Peyer's patch (tissue), 4 donors: Measurements from ENCODE around the gene ZBTB37. TPM values are rescaled to one million over a fixed set of nuclear protein-coding genes. Genes with fewer than 3 reads are reported as not detected.
"Not testable (repeated sequence)": the region's sequence is repeated elsewhere in the genome, so short reads cannot be mapped to it uniquely, and the experiment has no call there.

Experiments
- DNase-seq, 3 donors: peaks; one replicate each; pipeline ENCODE4 v3.0.0-alpha.2; 2017 to 2019
- H3K27ac ChIP-seq, 4 donors: fragments of 200-600 bp; sonication (generic); one replicate each; pipeline ENCODE4 v1.5.1; 2016 to 2019
- H3K27me3 ChIP-seq, 2 donors: fragments of 200-600 bp; sonication (generic); one replicate each; pipeline ENCODE4 v1.5.1; 2019
- H3K36me3 ChIP-seq, 3 donors: fragments of 200-600 bp; sonication (generic); one replicate each; pipeline ENCODE4 v1.5.1; 2016 to 2019
- H3K4me1 ChIP-seq, 4 donors: fragments of 200-600 bp; sonication (generic); one replicate each; pipeline ENCODE4 v1.5.1; 2016 to 2019
- H3K4me3 ChIP-seq, 4 donors: fragments of 200-600 bp; sonication (generic); 1 replicate in 3 of 4; 2 replicates in 1 of 4; pipeline ENCODE4 v1.5.1; 2016 to 2019; ENCODE audit warnings: mild to moderate bottlenecking in 1 of 4
- H3K9me3 ChIP-seq, 4 donors: fragments of 200-600 bp; sonication (generic); one replicate each; pipeline ENCODE4 v1.5.1; 2016 to 2019; ENCODE audit warnings: mild to moderate bottlenecking in 1 of 4
- POLR2A ChIP-seq, 2 donors: fragments of 450-650 bp; IDR thresholded peaks; one replicate each; pipeline ENCODE4 v1.5.1; 2017; ENCODE audit warnings: antibody characterized with exemption in 2 of 2, mild to moderate bottlenecking in 2 of 2, moderate library complexity in 2 of 2
- total RNA-seq, 4 donors: library from RNA; depleted of rRNA; stranded (reverse); fragments of >200 nt; gene quantifications; one replicate each; pipeline ENCODE4 v1.1.0, GENCODE V29; 2016
- TF ChIP-seq, protein P1 (sequence below), 6 experiments: fragments of 450-650 bp in 4 of 6; fragments of 200-600 bp in 2 of 6; sonication (generic) in 1 of 6; IDR thresholded peaks; one replicate each; pipeline ENCODE4 v1.5.1; 2017 to 2019; ENCODE audit warnings: antibody characterized with exemption in 6 of 6, mild to moderate bottlenecking in 3 of 6, moderate library complexity in 1 of 6

ZBTB37 gene
- total RNA-seq, 4 donors from 2014 or later, result 6.3 to 30.5 (median 10.2) TPM

DNA sequence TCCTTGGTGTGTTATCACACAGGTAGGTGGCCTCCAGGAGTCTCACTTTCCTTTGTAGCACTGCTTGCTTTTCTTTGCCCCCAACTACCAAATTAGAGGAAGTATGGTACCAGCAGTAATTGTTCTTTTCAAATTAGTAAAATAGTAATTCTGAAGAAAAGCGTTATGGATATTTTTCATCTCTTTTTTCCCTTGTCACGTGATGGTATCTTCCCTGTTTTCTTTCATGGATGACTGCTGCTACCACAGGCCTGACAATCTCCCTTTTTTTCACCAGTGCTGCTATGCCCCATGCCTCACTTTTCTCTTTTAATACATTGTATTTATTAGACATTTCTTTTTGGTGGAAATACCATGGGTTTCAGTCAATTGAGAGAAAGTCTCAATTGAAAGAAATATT, 3.3 kb downstream of the ZBTB37 start:
- Histone ChIP-seq H3K9me3 (no peaks in the 10 kb centered on the region), H3K27ac (no peak overlapping the region), H3K4me3 (no peak overlapping the region), H3K4me1 (peaks cover 0 to 31% (median 4%) of the 10 kb centered on the region in 4 donors), H3K27me3 (no peaks in the 10 kb centered on the region), H3K36me3 (peaks cover 0 to 14% (median 0%) of the 10 kb centered on the region in 3 donors)
- TF ChIP-seq, protein P1, sequence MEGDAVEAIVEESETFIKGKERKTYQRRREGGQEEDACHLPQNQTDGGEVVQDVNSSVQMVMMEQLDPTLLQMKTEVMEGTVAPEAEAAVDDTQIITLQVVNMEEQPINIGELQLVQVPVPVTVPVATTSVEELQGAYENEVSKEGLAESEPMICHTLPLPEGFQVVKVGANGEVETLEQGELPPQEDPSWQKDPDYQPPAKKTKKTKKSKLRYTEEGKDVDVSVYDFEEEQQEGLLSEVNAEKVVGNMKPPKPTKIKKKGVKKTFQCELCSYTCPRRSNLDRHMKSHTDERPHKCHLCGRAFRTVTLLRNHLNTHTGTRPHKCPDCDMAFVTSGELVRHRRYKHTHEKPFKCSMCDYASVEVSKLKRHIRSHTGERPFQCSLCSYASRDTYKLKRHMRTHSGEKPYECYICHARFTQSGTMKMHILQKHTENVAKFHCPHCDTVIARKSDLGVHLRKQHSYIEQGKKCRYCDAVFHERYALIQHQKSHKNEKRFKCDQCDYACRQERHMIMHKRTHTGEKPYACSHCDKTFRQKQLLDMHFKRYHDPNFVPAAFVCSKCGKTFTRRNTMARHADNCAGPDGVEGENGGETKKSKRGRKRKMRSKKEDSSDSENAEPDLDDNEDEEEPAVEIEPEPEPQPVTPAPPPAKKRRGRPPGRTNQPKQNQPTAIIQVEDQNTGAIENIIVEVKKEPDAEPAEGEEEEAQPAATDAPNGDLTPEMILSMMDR (IDR thresholded peaks at IDR 0.05), result no peak
- no peak for TF ChIP-seq POLR2A (IDR thresholded peaks at IDR 0.05)
- DNase-seq, result no peak

DNA sequence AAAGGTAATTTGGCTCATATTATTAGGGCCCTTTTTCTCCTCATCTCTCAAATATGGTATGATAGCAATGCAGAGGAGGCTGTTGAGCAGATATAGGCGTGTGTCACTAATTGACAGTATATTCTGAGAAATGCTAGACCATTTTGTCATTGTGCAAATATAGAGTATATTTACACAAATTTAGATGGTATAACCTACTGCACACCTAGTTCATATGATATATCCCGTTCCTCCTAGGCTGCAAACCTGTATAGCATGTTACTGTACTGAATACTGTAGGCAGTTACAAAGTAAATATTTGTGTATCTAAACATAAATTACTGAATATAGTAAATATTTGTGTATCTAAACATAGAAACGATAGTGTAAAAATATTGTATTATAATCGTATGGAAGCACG, 8.6 kb downstream of the ZBTB37 start:
- Histone ChIP-seq H3K4me3 (no peak overlapping the region), H3K27ac (no peak overlapping the region), H3K36me3 (peaks cover 0 to 21% (median 0%) of the 10 kb centered on the region in 3 donors), H3K4me1 (no peaks in the 10 kb centered on the region), H3K27me3 (no peaks in the 10 kb centered on the region), H3K9me3 (no peaks in the 10 kb centered on the region)
- DNase-seq, result no peak
- TF ChIP-seq, protein P1 (IDR thresholded peaks at IDR 0.05), result no peak
- no peak for TF ChIP-seq POLR2A (IDR thresholded peaks at IDR 0.05)

DNA sequence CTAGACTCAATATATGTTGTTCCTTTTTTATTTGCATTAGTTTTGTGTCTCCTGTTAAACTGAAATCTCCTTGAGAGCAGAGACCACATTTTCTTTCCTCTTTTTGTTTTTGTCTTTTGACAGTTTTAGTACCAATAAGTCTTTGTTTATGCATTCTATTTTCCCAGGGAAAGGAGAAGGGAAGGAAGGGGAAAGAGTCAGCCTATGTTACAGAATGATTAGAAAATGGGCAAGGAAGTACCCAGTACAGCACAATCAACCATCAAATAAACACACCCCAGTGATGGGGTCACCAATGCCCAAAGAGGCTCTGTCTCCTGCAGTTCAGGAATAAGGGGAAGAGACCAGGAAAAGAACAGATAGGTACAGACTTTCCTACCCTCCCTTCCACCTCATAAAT, 10.1 kb downstream of the ZBTB37 start:
- Histone ChIP-seq H3K4me3 (no peak overlapping the region), H3K27ac (no peak overlapping the region), H3K9me3 (no peaks in the 10 kb centered on the region), H3K36me3 (peaks cover 0 to 21% (median 0%) of the 10 kb centered on the region in 3 donors), H3K27me3 (no peaks in the 10 kb centered on the region), H3K4me1 (no peaks in the 10 kb centered on the region)
- no peak for DNase-seq
- TF ChIP-seq, protein P1 (IDR thresholded peaks at IDR 0.05), result no peak
- no peak for TF ChIP-seq POLR2A (IDR thresholded peaks at IDR 0.05)

DNA sequence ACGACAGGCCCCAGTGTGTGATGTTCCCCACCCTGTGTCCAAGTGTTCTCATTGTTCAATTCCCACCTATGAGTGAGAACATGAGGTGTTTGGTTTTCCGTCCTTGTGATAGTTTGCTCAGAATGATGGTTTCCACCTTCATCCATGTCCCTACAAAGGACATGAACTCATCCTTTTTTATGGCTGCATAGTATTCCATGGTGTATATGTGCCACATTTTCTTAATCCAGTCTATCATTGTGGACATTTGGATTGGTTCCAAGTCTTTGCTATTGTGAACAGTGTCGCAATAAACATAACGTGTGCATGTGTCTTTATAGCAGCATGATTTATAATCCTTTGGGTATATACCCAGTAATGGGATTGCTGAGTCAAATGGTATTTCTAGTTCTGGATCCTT, 12.9 kb downstream of the ZBTB37 start:
- H3K36me3 ChIP-seq, result peaks cover 0 to 19% (median 0%) of the 10 kb centered on the region in 3 donors
- not testable (repeated sequence) for H3K9me3 ChIP-seq, H3K27ac ChIP-seq, H3K4me3 ChIP-seq, H3K27me3 ChIP-seq, DNase-seq, H3K4me1 ChIP-seq

DNA sequence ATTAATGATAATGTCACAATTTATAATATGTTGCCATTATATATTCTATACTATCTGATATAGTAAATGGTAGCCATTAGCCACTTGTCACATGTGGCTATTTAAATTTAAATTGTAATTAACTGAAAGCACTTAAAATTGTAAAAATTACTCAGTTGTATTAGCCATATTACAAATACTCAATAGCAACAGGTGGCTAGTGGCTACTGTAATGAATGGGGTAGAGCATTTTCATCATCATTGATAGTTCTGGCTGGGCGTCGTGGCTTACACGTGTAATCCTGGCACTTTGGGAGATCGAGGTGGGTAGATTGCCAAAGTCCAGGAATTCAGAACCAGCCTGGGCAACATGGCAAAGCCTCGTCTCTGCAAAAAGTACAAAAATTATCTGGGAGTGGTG, 16.5 kb downstream of the ZBTB37 start:
- TF ChIP-seq, protein P1 (IDR thresholded peaks at IDR 0.05), result no peak
- no peak for TF ChIP-seq POLR2A (IDR thresholded peaks at IDR 0.05)
- Histone ChIP-seq H3K4me1 (no peaks in the 10 kb centered on the region), H3K4me3 (no peak overlapping the region), H3K9me3 (no peaks in the 10 kb centered on the region), H3K27me3 (no peaks in the 10 kb centered on the region), H3K36me3 (peaks cover 0 to 12% (median 0%) of the 10 kb centered on the region in 3 donors), H3K27ac (no peak overlapping the region)
- no peak for DNase-seq

DNA sequence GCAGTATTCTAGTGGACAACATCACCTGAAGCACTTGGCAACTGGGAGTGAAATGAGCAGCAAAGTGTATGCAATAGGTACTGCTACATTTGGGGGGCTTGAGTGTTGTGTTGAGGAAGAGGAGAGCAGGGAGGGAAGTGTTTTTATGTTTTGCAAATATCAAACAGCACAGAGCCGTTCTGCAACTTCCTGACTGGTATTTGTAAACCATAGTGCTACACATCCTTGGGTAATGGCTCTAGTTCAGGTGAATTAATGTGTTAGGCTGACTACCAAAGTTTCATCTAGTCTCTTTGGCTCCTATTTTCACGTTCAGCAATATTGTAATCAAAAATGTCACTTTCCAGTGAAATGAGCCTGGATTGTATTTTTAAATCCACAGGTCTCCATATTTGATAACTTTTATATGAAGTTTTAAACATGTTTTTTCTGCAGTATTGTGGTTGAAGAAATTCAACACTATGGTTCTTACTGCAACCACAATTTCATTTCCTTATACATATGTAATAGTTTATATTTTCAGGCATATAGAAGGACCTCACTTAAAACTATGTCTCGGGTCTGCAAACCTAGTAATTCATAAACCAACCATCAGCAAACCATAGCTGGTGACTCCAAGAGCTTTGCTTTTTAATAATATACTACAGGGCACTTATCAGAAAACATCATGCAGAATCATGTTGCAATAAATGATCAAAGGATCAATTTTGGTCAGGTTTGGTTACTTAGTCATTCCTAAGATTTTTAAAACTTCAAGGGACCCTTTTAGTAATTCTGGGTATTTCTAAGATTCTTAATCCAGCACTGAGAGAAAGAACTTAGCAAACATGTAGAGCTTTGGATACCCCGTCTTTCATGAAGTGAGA, 18.8 kb downstream of the ZBTB37 start:
- DNase-seq, result no peak

More for the DNA sequence above, 18.8 kb downstream of the ZBTB37 start:
- TF ChIP-seq POLR2A (IDR thresholded peaks at IDR 0.05), result no peak
- TF ChIP-seq, protein P1 (IDR thresholded peaks at IDR 0.05), result no peak
- H3K4me1 ChIP-seq, result no peaks in the 10 kb centered on the region
- peaks cover 0 to 12% (median 0%) of the 10 kb centered on the region in 3 donors for H3K36me3 ChIP-seq
- H3K9me3 ChIP-seq, result no peaks in the 10 kb centered on the region
- no peak overlapping the region for H3K4me3 ChIP-seq
- H3K27ac ChIP-seq, result no peak overlapping the region
- H3K27me3 ChIP-seq, result no peaks in the 10 kb centered on the region
